ENCODE measurements around the gene HDLBP.
"Not testable (repeated sequence)": the region's sequence is repeated elsewhere in the genome, so short reads cannot be mapped to it uniquely, and the experiment has no call there.

DNA sequence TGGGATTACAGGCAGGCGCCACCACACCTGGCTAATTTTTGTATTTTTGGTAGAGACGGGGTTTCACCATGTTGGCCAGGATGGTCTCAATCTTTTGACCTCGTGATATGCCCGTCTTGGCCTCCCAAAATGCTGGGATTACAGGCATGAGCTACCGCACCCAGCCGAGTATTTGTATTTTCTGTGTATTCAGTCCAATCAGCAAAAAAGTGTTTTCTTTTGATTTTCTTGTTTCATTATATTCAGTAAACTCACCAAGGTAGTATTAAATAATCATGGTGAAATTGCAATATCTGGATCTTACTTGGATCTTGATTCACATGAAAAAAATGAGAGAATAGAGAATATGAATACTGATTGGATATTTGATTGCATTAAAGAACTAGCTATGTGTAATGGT, 3.4 kb upstream of the HDLBP start:
- not testable (repeated sequence) for TF ChIP-seq POLR2A (IDR thresholded peaks at IDR 0.05)
- TF ChIP-seq, protein P1, sequence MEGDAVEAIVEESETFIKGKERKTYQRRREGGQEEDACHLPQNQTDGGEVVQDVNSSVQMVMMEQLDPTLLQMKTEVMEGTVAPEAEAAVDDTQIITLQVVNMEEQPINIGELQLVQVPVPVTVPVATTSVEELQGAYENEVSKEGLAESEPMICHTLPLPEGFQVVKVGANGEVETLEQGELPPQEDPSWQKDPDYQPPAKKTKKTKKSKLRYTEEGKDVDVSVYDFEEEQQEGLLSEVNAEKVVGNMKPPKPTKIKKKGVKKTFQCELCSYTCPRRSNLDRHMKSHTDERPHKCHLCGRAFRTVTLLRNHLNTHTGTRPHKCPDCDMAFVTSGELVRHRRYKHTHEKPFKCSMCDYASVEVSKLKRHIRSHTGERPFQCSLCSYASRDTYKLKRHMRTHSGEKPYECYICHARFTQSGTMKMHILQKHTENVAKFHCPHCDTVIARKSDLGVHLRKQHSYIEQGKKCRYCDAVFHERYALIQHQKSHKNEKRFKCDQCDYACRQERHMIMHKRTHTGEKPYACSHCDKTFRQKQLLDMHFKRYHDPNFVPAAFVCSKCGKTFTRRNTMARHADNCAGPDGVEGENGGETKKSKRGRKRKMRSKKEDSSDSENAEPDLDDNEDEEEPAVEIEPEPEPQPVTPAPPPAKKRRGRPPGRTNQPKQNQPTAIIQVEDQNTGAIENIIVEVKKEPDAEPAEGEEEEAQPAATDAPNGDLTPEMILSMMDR (IDR thresholded peaks at IDR 0.05), result not testable (repeated sequence)

Data from Peyer's patch (tissue), 4 donors.